HG03103 (cell line): ENCODE results near the gene CD276.

Experiments
- ATAC-seq: cut with Tn5 transposase; IDR thresholded peaks from one replicate; pipeline ENCODE4 v1.9.1; 2021; ENCODE audit warnings: low read depth; ENCODE audit not compliant: unreplicated experiment

Gene CD276

DNA sequence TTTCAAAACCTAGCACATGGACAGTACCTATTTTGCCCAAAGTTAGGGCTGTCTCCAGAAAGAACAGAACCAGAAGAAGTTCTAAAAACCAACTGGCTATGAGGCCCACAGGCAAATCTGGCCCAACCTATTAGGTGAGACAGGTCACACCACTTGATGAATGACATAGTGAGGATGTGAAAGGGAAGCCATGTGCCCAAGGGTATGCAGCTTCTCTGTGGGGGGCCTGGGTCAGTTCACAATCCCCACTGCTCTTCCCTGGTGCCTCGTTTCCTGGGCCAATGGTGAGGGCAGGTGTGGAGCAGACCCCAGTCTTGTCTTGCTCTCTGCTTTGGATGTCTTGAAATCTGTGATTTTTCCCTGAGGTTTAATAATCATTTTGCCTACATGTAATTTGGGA lies 60.1 kb downstream of the CD276 start:
- no peak for ATAC-seq

DNA sequence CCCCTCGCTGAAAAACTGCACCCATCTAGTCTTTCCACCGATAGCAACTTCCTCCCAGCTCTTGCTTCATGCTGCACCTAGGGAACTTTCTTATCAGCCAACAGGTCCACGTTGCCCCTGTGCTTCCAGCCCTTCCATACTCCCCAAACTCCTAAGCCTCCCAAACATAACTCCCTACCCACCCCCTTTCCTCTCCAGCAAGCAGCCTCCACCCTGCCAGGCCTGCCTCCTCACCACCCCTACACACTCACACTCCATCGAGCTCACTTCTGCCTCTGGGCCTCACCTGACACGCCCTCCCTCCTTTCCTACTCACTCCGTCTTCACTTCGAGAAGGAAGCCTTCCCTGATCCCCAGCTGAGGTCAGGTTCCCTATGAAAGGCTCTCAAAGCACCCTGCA lies 60.9 kb downstream of the CD276 start:
- ATAC-seq, result no peak

DNA sequence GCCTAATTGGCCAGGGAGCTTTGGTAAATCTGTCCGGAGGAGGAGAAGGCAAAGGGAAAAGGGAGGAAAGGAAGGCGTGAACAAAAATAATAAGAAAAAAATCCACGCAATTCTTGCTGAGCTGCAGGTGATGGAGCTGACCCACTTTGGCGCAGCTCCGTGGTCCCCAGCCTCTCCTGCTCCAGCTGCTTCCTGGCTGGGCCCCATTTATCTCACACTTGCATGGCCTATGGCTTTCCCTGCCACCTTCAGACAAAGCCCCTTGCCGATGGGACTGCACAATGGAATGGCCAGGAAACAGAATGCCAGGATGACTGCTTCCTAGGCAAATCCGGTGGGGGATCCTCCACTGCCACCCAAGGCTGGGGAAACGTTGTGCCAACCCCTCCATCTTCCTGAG lies 62.1 kb downstream of the CD276 start:
- ATAC-seq, result no peak

DNA sequence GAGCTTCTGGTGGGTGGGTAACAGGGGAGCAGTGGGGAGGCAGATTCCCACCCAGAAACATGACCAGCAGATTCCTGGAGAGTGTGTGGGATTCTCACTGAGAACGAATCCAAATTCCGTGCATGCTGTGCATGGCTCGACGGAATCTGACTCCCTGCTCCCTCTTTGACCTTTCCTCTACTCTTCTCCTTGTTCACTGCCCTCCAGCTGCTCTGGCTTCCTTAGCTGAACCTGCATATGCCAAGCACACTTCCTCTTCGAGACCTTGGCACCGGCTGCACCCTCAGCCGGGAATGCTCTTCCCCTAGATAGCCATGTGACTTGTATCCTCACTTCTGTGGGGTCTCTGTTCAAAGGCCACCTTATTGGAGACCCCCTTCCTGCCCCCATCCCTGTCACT lies 62.7 kb downstream of the CD276 start:
- no peak for ATAC-seq

DNA sequence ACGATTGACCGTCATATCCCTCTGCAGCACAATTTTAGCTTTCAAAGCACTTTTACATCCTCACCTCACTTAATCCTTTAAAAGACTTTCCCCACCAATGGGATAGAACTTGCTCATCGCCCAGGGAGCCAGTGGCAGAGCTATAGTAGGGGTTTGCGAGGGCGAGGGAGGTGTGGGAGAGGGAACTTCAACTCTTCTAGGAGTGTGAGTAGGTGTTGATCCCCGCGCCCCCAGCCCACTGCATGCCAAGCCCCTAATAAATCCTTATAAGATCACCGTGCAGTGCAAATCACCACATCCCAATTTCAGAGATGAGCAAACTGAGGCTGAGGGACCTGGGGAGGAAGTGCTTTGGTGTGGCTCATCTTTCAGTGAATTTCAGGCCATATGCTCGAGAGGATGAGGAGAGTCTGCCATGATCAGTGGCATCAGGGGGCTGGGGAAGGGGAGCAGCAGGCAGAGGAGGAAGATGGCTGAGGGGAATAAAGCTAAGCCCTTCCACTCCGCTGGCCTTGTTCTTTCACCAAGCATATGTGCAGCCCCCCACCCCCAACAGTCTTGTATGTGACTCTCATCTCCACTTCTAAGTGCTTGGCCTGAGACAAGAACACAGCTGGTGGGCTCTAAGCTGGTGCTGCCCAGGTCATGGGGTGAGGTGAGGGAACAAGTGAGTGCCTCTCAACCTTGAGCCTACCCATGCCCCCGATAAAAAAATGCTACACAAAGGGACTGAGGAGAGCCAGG lies 63.8 kb downstream of the CD276 start:
- no peak for ATAC-seq

DNA sequence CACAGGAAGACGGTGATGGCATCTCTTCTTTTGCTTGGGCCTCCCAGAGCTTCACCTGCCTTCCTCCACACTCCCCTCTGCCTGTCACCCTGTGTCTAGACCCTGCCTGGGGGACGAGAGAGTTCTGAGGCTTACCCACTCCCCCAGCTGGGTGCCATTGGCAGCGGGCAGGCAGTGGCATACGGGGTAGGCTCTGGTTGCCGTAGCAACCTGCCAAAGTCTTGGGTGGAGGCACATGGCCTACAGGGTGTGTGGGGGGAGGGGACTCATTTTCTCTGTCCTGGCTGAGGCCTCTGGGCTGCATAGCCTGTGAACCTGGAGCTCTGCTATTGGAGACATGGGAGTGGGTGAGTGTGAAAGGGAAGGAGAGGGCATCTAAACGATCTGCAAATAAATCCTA lies 64.5 kb downstream of the CD276 start:
- no peak for ATAC-seq

DNA sequence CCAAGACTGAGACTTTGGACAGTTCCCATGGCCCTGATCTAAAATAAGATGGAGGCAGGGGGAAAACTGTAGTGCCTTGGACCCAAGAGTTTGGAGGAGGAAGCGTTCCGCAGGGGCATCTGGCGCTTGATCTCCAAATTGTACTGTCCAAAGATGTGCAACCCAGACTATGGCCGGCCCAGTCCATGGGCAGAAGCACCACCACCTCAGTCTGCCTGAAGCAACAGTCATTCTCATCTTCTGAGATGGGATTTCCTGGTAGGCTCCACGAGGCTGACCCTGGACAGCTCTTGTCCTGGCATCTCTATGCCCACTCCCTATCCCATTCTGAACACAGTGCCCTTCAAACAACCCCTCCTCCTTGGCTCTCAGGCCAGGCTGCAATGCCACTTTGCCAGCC lies 65.3 kb downstream of the CD276 start:
- ATAC-seq, result no peak

DNA sequence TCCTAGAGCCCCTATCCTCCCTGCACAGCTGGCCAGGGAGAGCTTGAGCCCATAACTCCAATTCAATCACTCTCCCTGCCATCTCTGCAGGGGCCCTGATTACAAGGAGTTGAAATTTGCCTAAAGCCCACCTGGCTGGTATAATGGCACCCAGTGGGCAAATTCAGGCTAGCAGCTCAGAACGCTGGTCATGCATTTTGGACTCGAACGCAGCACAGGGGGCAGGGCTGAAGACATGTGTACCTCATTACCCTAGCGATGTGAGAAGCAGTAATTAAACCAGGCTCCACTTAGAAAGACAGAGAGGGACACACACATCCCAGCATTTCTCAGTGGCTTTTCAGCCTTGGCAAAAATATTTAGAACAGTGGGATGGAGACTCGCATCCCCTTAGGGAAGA lies 65.8 kb downstream of the CD276 start:
- ATAC-seq, result no peak

DNA sequence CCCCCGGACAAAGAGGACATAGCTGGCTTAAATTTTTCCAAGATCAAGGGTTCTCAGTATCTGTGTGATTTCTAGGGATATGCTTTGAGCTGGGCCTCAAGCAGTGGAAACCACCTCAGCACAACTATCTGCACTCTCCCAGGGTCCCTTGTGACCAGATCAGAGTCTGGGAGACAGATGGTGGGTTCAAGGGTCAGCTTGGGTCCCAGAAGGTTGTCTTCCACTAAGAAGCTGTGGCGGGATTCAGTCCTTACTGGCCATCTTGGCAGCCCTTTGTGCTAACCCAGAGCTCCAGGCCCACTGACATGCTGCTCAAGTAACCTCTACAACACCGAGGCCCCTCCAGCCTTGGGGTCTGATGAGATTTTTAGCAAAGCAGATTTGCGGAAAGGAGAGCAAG lies 66.3 kb downstream of the CD276 start:
- ATAC-seq, result no peak

DNA sequence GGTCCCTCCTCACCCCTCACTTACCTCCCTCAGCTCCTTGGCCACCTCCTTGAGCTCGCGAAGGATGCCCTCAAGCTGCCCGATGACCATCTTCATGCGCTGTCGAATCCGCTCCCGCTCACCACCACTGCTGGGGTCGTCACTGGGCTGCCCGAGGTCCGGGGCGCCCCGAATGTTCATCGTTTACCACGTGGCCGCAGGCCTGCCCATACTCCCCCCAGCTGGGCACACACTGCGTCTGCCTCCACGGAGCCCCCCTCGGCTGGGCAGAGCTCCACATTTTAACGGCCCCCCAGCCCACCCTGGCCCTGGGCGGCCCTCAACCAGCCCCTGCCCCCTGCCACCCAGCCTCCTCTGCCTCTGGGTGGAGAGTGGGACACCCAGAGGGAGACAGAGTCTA lies 66.8 kb downstream of the CD276 start:
- no peak for ATAC-seq

DNA sequence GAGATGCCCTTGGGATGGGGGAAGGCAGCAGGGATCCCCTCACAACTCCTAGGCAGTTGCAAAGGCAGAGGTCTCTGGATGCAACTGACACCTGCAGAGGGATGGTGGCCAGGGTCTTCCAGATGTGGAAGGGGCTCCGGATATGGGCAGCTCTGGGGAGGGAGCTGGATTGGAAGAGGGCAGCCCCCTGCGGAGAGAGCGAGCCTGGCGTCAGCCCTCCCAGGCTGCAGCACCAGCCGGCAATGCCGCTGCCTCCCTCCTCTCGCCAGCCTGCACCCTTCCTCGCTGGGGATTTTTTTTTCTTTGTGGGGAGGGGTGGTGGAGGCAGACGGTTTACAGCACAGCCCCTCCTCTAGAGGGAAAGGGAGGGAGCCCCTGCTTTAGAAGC lies 67.3 kb downstream of the CD276 start:
- no peak for ATAC-seq

DNA sequence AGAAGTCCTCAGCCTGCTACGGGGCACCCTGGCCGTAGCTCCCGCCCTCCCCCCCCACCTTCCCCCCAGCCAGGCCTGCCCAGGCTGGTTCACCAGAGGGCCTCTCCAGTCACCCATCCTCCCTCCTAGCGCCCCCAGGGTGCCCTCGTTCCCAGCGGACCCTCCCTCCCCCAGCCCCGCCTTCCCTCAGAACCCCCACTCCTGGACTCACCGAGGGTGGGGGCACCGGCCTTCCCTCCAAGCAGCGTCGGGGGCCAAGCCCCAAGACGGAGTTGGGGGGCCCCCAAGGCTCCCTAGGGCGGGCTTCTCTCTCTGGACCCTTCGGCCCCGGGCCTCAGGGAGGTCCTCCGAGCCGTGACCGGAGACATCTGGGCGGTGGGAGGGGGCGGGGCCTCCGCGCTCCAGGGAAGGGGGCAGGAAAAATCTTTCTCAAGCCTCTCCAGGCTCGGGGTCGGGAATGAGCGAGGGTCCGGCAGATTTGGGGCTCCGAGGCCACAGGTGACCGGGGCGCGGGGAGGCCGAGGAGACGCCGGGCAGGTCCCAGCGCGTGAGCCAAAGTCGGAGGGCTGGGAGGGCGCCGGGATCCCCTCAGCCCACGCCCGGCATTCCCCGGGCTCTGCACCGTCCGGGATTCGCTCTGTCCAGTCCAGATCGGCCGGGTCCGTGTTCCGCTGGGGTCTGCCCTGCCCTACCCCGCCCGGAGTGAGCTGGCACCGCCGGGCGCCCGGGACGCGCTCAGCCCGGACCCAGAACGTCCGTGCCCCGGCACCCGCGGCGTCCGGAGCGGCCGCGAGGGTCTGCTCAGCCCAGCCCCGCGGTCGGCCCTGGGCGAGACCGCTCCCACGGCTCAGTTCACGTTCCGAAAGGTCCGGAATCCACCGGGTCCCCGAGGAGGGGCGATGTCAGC lies 68.0 kb downstream of the CD276 start:
- ATAC-seq, result no peak

DNA sequence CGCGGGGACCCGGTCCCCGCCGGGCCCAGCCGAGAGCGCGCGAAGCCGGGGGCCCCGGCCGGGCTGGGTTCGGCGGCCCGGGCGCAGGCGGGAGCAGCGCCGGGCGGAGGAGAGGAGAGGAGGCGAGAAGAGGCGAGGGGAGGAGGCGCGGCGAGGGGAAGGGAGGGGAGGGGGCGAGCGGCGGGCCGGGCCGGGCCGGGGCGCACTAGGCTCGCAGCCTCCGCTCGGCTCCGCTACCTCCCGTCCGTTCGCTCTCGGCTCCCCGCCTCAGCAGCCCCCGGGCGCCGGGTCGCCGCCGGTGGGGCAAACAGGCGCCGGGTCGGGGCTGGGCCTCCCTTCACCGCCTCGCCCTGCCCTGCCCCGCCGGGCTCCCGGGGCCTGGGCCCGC lies 68.6 kb downstream of the CD276 start:
- ATAC-seq, result no peak

DNA sequence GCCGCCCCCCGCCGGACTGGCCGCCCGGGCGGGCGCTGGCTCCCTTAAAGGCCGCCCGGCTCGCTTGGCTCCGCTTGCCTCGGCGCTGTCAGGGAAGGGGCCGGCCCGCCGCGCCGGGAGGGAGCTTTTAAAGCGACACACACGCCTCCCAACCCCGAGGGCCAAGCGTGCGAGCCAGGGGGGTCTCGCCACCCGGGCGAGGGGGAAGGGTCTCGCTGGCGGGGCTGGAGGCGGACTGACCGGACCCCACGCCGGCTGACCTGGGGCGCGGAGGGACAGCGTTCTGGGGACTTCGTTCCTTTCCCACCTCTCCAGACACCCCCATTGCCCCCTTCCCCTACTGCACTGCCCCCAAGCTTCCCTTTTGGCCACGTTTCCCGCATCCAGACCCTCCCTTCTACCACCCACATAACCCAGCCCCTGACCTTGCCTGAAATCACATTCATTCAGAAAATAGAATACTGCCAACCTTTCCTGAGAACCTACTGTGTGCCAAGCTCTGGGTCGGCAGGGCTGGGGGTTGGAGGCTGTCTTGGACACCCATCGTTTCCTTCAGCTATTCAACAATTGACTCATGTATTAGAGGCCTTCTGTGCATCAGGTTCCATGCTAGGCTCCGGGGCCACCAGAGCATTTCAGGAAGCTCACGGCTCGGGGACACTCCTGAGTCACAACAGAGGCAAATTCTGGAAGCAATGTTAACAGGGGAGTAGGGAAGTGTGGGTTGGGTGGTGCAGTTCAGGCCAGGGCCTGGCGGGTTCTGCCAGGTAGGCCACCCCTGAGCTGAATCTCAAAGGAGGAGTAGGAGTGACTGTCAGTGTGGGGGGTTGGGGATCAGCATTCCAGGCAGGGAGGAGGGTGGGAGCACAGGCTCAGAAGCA lies 69.3 kb downstream of the CD276 start, which contains the start of gene INSYN1:
TSS of gene INSYN1 (minus strand) at position 102 of the 881 bp plus-strand sequence. CDS start 2,221 bp downstream, outside the sequence.
- no peak for ATAC-seq

DNA sequence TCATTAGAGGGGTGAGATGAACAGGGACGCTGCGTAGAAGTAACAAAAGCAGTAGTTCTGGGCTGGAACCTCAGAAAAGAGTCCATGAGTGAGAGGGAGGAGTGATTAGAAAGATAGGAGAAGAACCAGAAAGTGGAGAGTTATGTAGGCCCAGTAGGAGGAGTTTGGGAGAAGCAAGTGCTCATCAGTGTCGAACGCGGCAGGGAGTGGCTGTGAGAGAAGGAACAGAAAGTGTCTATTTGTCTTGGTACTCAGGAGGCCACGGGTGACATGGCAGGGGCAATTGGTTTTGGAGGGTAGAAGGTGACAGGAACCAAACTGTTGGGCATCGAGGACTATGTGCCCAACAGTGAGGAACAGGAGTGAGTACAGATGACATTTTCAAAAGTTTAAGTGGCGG lies 70.3 kb downstream of the CD276 start:
- ATAC-seq, result no peak

DNA sequence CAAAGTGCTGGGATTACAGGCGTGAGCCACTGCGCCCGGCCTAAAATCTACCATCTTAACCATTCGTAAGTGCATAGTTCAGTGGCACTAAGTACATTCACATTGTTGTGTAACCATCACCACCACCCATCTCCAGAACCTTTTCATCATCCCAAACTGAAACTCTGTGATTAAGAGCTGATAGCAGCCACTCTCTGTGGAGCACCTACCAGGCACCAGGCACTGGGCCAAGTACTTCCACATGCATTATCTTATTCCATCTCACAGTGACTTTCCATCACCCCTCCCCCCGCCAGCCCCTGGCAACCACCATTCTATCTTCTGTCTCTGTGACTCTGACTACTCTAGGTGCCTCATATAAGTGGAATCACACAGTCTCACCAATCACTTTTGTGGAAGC lies 71.3 kb downstream of the CD276 start:
- ATAC-seq, result no peak

DNA sequence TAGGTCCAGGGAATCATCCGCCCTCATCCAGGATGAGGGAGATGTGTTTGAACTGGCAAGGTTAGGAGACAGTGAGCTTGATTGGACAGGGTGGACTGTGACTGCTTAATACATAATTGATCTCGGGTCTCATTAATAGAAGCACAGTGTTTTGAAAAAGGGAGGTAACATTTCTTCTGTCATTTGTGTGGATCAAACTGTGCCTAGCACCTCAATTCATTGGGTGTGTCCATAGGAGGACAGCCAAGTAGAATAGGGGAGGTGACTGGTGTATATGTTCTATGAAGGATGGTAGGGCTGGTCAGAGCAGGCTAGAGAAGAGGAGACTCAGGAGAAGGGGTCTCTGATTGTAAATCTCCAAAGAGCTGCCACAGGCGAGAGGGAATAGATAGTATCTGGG lies 71.8 kb downstream of the CD276 start:
- no peak for ATAC-seq

DNA sequence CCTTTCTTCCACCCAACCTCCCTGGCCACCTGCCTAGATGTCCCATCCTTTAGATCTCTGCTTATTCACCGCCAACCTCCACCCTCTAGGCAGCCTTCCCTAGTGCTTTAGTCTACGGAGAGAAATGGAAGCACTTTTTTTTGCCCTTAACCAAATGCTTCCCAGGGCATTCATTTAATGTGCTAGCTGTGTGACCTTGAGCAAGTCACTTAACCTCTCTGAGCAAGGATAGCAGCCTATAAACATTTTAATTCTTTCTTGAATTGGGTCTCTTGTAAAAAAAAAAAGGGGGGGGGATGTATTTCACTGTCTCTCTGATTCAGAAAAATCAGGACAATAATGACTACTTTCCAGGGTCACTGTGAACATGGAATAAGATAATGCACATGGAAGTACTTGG lies 72.2 kb downstream of the CD276 start:
- ATAC-seq, result no peak

DNA sequence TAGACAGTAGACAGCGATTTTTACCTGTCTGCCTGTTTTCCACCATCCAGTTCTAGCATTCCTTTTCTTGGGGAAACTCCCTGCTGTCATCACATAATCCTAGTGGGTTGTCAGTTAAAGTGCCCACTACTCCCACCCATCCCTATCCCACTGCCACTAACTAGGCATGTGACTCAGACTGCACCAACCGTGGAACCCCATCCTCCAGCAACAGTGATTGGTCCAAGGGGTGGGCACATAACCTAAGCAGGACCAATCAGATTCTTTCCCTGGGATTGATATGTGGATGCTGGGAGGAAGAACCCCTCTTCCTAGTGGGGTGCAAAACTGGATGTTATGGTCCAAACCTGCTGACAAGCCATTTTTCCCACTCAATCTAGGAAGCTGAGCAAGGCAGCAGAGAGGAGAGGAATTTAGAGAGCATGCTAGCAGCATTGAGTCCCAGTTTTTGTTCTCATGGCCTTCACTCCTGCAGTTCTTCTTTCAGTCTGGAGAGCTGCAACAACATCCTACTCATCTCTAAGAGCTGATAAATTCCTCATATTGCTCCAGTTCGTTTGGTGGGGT lies 72.8 kb downstream of the CD276 start:
- no peak for ATAC-seq

DNA sequence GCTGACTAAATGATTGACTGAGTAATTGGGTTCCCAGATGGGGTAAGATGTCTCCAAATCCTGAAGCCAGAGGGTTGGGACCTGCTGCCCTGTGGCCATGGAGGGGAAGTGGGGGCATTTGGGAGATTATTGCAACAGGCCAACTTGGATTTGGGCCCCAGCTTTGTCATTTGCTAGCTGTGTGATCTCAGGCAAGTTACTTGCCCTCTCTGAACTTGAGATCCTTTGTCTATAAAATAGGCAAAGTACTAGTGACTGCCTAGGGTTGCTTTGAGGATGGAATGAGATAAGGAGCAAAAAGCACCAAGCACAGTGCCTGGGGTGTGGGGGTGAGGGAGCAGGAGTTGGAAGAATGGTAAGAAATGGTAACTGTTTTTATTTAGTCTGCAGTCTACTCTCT lies 73.4 kb downstream of the CD276 start:
- ATAC-seq, result no peak

DNA sequence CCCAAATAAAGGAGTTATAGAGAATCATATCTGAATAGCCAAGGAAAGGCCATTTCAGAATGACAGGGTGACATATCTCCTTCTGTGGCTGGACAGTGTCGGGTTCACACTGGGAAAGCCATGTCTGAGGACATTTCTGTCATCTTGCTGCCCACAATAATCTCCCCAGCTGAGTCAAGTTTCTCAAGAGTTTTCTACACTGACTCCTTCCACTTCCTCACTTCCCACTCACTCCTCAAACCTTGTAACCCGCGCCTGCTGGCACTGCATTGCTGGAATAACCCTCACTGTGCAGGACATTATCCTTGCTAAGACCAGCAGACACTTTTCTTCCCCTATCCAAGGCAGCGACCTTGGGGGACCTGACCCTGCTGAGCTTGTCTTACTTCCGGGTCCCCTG lies 74.3 kb downstream of the CD276 start:
- no peak for ATAC-seq
